DMS79 treated with DMSO at 0.1 percent for 48 hours (cell line): ENCODE results near the gene AQP11.
A peak's percentile ranks its signal among the peaks of the same experiment; 100 is the strongest.
"Not testable (repeated sequence)": the region's sequence is repeated elsewhere in the genome, so short reads cannot be mapped to it uniquely, and the experiment has no call there.

Experiments used
- DNase-seq: peaks from one replicate; lab custom pipeline; 2025; lab: John Stamatoyannopoulos, UW

AQP11 gene, protein sequence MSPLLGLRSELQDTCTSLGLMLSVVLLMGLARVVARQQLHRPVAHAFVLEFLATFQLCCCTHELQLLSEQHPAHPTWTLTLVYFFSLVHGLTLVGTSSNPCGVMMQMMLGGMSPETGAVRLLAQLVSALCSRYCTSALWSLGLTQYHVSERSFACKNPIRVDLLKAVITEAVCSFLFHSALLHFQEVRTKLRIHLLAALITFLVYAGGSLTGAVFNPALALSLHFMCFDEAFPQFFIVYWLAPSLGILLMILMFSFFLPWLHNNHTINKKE

DNA sequence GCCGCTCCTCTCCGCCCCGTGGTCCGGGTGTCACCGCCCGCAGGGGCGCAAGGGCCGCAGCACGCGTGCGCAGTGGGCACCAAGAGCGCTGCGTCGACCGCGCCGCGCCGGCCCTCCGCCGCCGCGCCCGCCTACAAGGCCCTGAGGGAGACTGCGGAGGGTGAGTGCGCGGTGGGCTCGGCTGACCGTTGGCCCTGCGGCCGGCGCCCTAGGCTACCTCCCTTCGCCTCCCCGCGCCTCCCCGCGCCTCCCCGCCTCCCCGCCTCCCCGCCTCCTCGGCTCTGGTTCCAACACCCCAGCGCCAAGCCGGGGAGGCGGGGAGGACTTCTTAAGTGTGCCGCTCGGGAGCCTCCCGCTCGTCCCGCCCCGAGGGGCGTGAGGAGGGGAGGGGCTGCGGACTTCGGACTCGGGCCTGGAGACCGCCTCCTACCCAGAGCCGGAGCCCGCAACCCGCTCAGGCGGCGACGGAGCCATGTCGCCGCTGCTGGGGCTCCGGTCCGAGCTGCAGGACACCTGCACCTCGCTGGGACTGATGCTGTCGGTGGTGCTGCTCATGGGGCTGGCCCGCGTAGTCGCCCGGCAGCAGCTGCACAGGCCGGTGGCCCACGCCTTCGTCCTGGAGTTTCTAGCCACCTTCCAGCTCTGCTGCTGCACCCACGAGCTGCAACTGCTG, at the start of gene AQP11:
Gene AQP11, plus strand, starts transcription at position 433 of the 673 bp plus-strand sequence. Its CDS starts 40 bp downstream, at position 473.
- peak; percentile 77 for DNase-seq

DNA sequence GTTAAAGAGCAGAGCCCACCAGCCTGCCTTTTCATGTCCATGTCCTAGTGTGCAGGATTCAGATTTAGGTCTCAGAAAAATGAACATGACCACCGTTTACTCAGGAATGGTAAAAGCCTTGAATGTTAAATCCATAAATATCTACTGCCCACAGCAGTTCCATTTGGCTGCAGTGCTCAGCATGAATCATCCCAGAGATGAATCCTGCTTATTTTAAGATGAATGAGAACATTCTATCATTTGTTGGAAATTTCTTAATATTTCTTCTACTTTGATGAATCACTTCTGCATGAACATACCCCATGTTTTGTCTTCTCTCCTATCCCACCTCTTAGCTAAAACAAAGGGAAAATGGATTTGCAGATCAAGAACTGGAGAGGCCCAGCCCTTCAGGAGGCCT, 47.5 kb upstream of the AQP11 start:
- no peak for DNase-seq

- no peak for DNase-seq
These were observed 42.5 kb upstream of the AQP11 start for GRCh38 chr11:77547047-77547836.

DNA sequence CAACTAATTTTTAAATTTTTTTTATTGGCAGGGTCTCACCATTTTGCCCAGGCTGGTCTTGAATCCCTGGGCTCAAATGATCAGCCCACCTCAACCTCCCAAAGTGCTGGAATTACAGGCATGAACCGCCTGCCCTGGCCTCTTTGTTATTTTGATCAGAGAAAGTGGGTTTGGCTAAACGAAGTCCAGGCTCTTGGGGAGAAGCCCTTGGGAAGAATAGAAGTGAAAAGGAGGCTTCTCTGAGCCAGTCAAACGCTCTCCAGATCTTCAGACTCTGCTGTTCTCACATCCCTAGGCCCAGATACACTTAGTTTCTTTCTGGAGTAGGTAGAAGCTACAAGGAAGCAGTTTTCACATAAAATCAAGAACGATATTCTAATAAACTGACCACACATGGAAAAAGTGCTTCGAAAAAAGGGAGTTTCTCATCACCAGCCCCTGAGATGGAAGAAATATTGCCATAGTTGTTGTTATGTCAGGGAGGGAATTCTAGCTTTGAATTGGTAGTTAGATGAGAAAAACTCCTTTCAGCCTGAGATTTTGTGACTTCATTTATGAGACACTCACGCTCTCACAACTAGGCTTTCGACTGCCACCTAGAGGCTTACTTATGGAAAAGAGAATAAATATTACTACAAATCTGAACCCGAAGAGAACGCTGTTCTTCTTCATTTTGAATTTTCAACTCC, 41.7 kb upstream of the AQP11 start:
- DNase-seq: peak; percentile 91

DNA sequence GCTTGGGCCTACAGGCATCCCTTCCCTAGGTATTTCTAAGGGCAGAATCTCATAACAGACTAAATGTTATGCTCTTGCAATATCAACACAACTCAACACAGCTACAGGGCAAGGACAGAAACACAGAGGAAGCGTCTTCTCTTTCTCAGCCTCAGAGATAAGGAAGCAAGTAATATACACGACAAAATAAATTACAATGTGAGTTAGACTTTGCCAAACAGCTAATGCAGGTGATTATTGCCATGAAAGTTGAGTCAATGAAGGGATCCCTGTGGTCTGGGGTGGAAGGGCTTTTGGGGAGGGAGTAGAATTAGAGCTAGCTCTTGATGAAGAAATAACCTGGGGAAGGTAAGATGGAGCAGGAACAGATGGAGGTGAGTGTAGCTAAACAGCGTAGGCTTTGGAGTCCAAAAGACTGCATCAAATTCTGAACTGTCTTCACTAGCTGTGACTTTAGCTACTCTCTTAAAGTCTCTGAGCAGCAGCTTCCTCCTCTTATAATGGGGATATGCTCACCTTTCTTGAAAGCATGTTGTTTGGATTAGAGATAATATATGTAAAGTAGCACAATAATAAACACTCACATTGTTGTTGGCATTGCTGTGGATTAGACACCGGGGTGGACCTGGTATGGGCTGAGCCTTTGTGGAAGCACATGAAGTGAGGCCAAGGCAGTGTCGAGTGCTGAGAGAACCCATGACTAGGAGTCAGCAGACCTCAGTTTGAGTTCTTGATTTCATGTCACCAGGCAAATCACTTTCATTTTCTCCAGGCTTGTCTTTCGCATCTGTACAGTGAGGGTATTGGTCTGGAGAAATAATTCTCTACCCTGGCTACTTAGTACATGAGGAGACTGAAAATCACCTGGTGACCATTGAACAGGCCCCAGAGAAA, 41.0 kb upstream of the AQP11 start:
- no peak for DNase-seq

GRCh38 chr11:77551426-77551825, 38.3 kb upstream of the AQP11 start:
- not testable (repeated sequence) for DNase-seq

DNA sequence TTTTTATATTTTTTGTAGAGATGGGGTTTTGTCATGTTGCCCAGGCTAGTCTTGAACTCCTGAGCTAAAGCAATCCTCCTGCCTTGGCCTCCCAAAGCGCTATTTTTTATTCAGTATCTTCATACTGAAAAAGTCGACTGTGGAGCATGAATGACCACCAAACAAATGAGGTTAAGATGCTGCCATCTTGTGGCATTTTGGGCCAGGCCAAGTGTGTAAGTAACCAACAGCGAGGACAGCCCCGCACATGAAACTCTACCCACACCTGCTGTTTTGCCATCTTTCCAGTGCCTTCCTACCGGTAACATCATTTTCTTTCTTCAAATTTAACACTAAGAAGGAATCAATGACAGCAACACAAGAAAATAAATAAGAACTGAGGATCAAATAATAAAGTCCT, 32.2 kb upstream of the AQP11 start:
- peak; percentile 8 for DNase-seq

- DNase-seq: no peak
These were observed 31.4 kb upstream of the AQP11 start for GRCh38 chr11:77558380-77558779.

- no peak for DNase-seq
These were observed 29.9 kb upstream of the AQP11 start for GRCh38 chr11:77559686-77560401.

DNA sequence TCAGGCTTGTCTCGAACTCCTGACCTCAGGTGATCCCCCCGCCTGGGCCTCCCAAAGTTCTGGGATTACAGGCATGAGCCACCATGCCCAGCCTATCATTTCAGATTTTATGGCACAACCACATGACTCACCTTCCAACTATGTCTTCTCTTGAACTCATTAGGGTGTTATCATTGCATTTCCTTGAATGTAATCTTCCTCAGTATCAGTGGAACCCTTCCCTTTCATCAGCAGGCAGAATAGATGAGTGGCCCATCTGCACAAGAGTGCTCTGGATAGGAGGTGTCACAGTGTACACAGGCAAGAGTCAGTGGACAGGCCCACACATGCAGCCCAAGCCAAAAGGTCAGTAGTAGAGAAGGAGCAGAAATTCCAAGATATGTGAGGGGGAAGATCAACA, 29.1 kb upstream of the AQP11 start:
- DNase-seq: no peak

- DNase-seq: no peak
These were observed 28.5 kb upstream of the AQP11 start for GRCh38 chr11:77561257-77561656.

- no peak for DNase-seq
These were observed 21.4 kb upstream of the AQP11 start for GRCh38 chr11:77568306-77568705.

DNA sequence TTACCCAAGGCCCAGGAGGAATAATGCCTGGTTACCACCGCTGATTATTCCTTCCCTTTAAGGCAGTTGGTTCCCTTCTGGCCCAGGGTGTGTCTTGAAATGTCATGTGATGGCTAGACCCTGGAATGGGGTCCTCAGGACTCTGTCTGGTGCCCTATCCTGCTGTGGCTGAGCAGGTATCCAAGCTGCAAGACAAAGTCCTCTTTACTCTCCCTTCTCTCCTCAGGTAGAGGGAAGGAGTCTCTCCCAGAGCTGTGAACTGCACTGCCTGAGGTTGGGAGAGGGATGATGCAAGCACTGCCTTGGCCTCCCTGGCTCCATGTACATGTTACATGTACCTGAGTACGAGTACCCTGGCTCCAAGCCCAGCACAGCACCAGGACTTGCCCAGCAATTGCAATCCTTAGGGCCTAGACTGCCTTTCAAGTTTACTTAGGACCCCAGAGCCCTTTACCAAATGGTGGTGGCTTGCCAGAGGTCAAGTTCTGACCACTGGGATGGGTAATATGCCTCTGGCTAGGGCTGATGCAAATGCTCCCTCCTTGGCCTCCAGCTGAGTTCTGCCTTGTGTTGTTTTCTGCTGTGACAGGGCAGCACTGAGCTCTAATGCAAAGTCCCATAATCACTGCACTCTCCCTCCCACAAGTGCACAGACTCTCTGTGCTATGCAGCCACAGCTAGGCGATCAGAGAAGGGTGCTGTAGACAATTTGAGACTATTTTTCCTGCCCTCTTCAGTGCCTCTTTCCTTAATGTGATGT, 20.7 kb upstream of the AQP11 start:
- DNase-seq: no peak

- DNase-seq: no peak
These were observed 20.1 kb upstream of the AQP11 start for GRCh38 chr11:77569676-77570070.

DNA sequence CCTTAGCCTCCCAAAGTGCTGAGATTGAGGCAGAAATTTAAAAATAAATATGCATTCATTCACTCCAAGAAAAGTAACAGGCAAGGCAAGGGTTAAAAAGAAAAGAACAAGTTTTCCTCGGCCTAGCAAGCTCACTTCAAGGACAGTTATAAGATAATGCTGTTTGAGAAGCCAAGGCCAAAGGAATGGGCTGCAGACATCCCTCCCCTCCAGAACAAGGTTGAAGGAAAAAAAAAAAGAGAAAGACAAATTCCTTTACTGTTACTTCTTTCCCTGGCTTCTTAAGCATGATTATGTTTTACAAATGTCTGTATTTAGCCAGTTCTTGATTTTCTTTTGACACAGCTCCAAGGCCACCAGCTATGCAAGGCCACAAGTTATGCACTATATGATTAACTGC, 18.9 kb upstream of the AQP11 start:
- DNase-seq: not testable (repeated sequence)

GRCh38 chr11:77575428-77575827, 14.3 kb upstream of the AQP11 start:
- not testable (repeated sequence) for DNase-seq

GRCh38 chr11:77580712-77581337, 8.9 kb upstream of the AQP11 start:
- peak; percentile 15 for DNase-seq

- peak; percentile 82 for DNase-seq
These were observed 602 bp upstream of the AQP11 start for GRCh38 chr11:77589181-77589520.

DNA sequence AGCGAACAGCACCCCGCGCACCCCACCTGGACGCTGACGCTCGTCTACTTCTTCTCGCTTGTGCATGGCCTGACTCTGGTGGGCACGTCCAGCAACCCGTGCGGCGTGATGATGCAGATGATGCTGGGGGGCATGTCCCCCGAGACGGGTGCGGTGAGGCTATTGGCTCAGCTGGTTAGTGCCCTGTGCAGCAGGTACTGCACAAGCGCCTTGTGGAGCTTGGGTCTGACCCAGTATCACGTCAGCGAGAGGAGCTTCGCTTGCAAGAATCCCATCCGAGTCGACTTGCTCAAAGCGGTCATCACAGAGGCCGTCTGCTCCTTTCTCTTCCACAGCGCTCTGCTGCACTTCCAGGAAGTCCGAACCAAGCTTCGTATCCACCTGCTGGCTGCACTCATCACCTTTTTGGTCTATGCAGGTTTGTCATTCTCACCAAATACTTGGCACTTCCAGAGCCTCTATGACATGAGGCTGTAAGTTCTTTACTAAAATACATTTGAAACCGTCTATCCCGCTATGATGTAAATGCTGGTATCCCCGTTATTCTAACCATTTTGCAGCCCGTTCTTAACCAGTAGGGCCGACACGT, 535 bp downstream of the AQP11 start:
- DNase-seq: peak; percentile 86
